ENCODE results near the gene CYGB.

The CYGB gene

GRCh38 chr17:76499267-76499667 is 38.2 kb downstream of the CYGB start (continued):
- no peak for TF ChIP-seq ZBTB26 (tag by site-specific recombination; optimal IDR thresholded peaks at IDR 0.05)
- TF ChIP-seq WT1 (tag by site-specific recombination; IDR thresholded peaks at IDR 0.05), result no peak
- TF ChIP-seq ZNF560 (tag by site-specific recombination; IDR thresholded peaks at IDR 0.05; ENCODE audit: borderline replicate concordance), result no peak
- no peak for TF ChIP-seq ZNF571 (tag by site-specific recombination; IDR thresholded peaks at IDR 0.05)
- TF ChIP-seq ZBTB1 (tag by site-specific recombination; IDR thresholded peaks at IDR 0.05), result no peak
- no peak for TF ChIP-seq HOXA7 (CRISPR knock-in tag; IDR thresholded peaks at IDR 0.05; ENCODE audit: borderline replicate concordance)
- TF ChIP-seq OVOL3 (tag by site-specific recombination; IDR thresholded peaks at IDR 0.05), result no peak
- no peak for TF ChIP-seq ZNF623 (tag by site-specific recombination; IDR thresholded peaks at IDR 0.05)
- peak; percentile 15; the same call in 1 of the 2 replicates for TF ChIP-seq ZBTB20 (tag by site-specific recombination; IDR thresholded peaks at IDR 0.05)
- peak; percentile 30; the same call in 1 of the 2 replicates for TF ChIP-seq OSR2 (tag by site-specific recombination; IDR thresholded peaks at IDR 0.05)
- TF ChIP-seq ATF2 (tag by site-specific recombination; IDR thresholded peaks at IDR 0.05; ENCODE audit: low read depth), result no peak
- no peak for TF ChIP-seq TSHZ1 (tag by site-specific recombination; IDR thresholded peaks at IDR 0.05; ENCODE audit: borderline replicate concordance)
- TF ChIP-seq ZFP69B (tag by site-specific recombination; IDR thresholded peaks at IDR 0.05), result peak; percentile 41; the same call in 1 of the 2 replicates
- TF ChIP-seq ZXDB (tag by site-specific recombination; IDR thresholded peaks at IDR 0.05), result no peak
- TF ChIP-seq ZNF548 (tag by site-specific recombination; IDR thresholded peaks at IDR 0.05), result no peak
- TF ChIP-seq ZNF311 (tag by site-specific recombination; IDR thresholded peaks at IDR 0.05; ENCODE audit: borderline replicate concordance), result no peak
- TF ChIP-seq ZNF114 (tag by site-specific recombination; IDR thresholded peaks at IDR 0.05), result no peak
- peak; percentile 11; the same call in 1 of the 2 replicates for TF ChIP-seq HIC1 (tag by site-specific recombination; IDR thresholded peaks at IDR 0.05)
- no peak for TF ChIP-seq ZFP41 (tag by site-specific recombination; IDR thresholded peaks at IDR 0.05; ENCODE audit: borderline replicate concordance)
- no peak for TF ChIP-seq ZBTB10 (tag by site-specific recombination; IDR thresholded peaks at IDR 0.05)
- TF ChIP-seq ZBTB6 (tag by site-specific recombination; IDR thresholded peaks at IDR 0.05), result no peak
- TF ChIP-seq INSM2 (tag by site-specific recombination; IDR thresholded peaks at IDR 0.05), result 0 out of 2 replicates have a peak, but pooled peaks have one; percentile 37
- no peak for TF ChIP-seq ZNF76 (tag by site-specific recombination; IDR thresholded peaks at IDR 0.05; ENCODE audit: borderline replicate concordance, low read depth)
- no peak for TF ChIP-seq ZNF292 (tag by site-specific recombination; IDR thresholded peaks at IDR 0.05; ENCODE audit: borderline replicate concordance, low read depth)
